Activated CD4-positive, alpha-beta T cell treated with anti-CD3 and anti-CD28 coated beads for 36 hours (primary cell): ENCODE measurements around the gene MID1. TPM values are rescaled to one million over a fixed set of nuclear protein-coding genes. Genes with fewer than 3 reads are reported as not detected.

Experiments
- ATAC-seq: fragments of 200-7000 bp; cut with Tn5 transposase; one replicate; pipeline ENCODE4 v1.10.0; 2021; ENCODE audit warnings: mild to moderate bottlenecking, moderate library complexity
- CTCF ChIA-PET: fragments of 350-600 bp; sonication (Branson Sonifier 250); formaldehyde crosslinking; loops from one replicate; lab custom pipeline; 2021; ENCODE audit warnings: antibody characterized with exemption; lab: Charles Lee
- POLR2A ChIA-PET: fragments of 350-600 bp; sonication (Branson Sonifier 250); formaldehyde crosslinking; loops from one replicate; lab custom pipeline; 2021; ENCODE audit warnings: antibody characterized with exemption, inconsistent platforms; lab: Charles Lee
- DNase-seq: peaks from one replicate; pipeline ENCODE4 v3.0.0-alpha.2; 2020
- H3K27ac Mint-ChIP-seq: one replicate; pipeline ENCODE4 v1.8.0; 2021; ENCODE audit warnings: mixed read lengths
- H3K27me3 Mint-ChIP-seq: one replicate; pipeline ENCODE4 v1.8.0; 2021; ENCODE audit warnings: mixed read lengths
- H3K36me3 Mint-ChIP-seq: one replicate; pipeline ENCODE4 v1.8.0; 2021; ENCODE audit warnings: low read depth, mixed read lengths
- H3K4me1 Mint-ChIP-seq: one replicate; pipeline ENCODE4 v1.8.0; 2021; ENCODE audit warnings: mixed read lengths
- H3K4me3 Mint-ChIP-seq: one replicate; pipeline ENCODE4 v1.8.0; 2021; ENCODE audit warnings: mild to moderate bottlenecking, moderate library complexity, mixed read lengths
- H3K9me3 Mint-ChIP-seq: one replicate; pipeline ENCODE4 v1.8.0; 2021; ENCODE audit warnings: low read depth, mixed read lengths
- intact Hi-C, 2 experiments: fragments of 100-400 bp; cut with DNase I in 1 of 2; cut with micrococcal nuclease in 1 of 2; formaldehyde crosslinking; loops; one replicate each; pipeline versions ENCODE4 v1.14.2 to v1.15.1; 2022 to 2024; cut with DNase I, micrococcal nuclease
- total RNA-seq, 2 experiments: library from RNA; stranded (reverse); gene quantifications; one replicate each; pipeline ENCODE4 v1.2.3, GENCODE V29; 2021

The MID1 gene, protein sequence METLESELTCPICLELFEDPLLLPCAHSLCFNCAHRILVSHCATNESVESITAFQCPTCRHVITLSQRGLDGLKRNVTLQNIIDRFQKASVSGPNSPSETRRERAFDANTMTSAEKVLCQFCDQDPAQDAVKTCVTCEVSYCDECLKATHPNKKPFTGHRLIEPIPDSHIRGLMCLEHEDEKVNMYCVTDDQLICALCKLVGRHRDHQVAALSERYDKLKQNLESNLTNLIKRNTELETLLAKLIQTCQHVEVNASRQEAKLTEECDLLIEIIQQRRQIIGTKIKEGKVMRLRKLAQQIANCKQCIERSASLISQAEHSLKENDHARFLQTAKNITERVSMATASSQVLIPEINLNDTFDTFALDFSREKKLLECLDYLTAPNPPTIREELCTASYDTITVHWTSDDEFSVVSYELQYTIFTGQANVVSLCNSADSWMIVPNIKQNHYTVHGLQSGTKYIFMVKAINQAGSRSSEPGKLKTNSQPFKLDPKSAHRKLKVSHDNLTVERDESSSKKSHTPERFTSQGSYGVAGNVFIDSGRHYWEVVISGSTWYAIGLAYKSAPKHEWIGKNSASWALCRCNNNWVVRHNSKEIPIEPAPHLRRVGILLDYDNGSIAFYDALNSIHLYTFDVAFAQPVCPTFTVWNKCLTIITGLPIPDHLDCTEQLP
- total RNA-seq: under 1 TPM; 0.37 to 0.43 TPM

DNA sequence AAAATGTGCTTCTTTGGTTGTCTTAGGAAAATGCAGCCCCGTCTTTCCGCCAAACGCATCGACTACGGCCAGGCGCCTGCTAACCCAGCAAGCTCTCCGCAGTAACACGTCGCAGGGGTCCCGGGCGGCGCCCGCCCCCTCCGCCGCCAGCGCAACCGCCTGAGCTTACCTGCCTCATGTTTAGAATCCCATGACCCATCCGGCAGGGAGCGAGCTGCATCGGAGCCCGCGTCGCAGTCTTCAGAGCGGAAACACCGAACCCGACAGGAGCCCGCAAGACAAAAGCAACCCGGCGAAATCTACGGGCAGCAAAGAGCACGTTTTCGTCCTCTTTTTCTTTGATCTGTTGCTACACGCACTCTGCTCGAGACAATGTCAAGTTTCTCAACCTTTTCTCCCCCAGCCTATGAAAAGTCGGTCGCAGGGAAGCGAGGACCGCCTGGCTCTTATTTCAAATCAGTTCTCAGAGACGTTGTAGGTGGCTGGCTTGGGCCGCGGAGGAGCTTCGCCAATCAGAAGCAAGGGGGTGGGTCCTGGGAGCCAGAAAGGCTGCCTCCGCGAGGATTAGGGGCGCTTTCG lies at the start of gene MID1:
TSS of gene MID1 (minus strand) at position 465 of the 579 bp plus-strand sequence. CDS start 53,038 bp downstream, outside the sequence.
- Mint-ChIP-seq H3K27me3 (peaks cover 23% of the 10 kb centered on the region), H3K36me3 (no peaks in the 10 kb centered on the region), H3K9me3 (no peaks in the 10 kb centered on the region), H3K27ac (no peak within 1 kb of the TSS), H3K4me3 (peak within 1 kb of the TSS; percentile 41), H3K4me1 (peaks cover 8% of the 10 kb centered on the region)
- intact Hi-C loops: no loop called here
- ChIA-PET CTCF (interaction anchor here (0.8 kb wide), 1 partner anchor 431 kb away, joined by 3 read pairs; no protein-coding TSS in a partner anchor), POLR2A (no interaction called here)
- ATAC-seq (no peak), DNase-seq (peak; percentile 8)

- CTCF ChIA-PET: no interaction called here
These were observed 46.8 kb upstream of the MID1 start for GRCh38 chrX:10667143-10667542.

DNA sequence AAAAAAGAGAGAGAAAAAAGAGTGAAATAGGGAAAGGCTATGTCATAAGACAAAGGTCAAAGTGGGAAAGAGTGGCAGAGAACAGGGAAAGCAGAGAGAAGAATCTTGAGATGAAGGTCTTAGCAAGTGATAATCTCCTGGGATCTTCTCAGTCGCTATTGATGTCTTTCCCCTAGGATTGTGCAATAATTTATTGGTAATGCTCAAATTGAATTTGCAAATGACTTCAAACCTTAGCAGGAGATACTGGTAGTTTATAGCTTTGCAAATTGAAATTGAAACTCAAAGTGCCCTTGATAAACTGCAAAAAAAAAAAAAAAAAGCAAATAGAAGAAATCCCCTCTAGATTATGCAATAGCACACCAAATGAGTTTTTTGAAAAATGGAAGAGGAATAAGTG lies 45.7 kb upstream of the MID1 start:
- ATAC-seq (no peak), DNase-seq (no peak)
- Mint-ChIP-seq H3K27ac (no peak overlapping the region), H3K4me1 (no peaks in the 10 kb centered on the region), H3K27me3 (no peaks in the 10 kb centered on the region), H3K4me3 (no peak overlapping the region), H3K36me3 (no peaks in the 10 kb centered on the region), H3K9me3 (no peaks in the 10 kb centered on the region)
- intact Hi-C loops: no loop called here
- ChIA-PET CTCF (no interaction called here), POLR2A (no interaction called here)

More at GRCh38 chrX:10667143-10667542, 46.8 kb upstream of the MID1 start:
- intact Hi-C loops: no loop called here
- H3K9me3 Mint-ChIP-seq: no peaks in the 10 kb centered on the region
- DNase-seq (no peak), ATAC-seq (no peak)
- no peaks in the 10 kb centered on the region for H3K4me1 Mint-ChIP-seq
- H3K4me3 Mint-ChIP-seq: no peak overlapping the region
- no peaks in the 10 kb centered on the region for H3K27me3 Mint-ChIP-seq
- H3K36me3 Mint-ChIP-seq: no peaks in the 10 kb centered on the region
- H3K27ac Mint-ChIP-seq: no peak overlapping the region
- POLR2A ChIA-PET: no interaction called here

GRCh38 chrX:10665681-10666080 lies 45.3 kb upstream of the MID1 start:
- no peak overlapping the region for H3K4me3 Mint-ChIP-seq
- no peaks in the 10 kb centered on the region for H3K27me3 Mint-ChIP-seq
- H3K36me3 Mint-ChIP-seq: no peaks in the 10 kb centered on the region
- no peaks in the 10 kb centered on the region for H3K9me3 Mint-ChIP-seq
- H3K27ac Mint-ChIP-seq: no peak overlapping the region
- ChIA-PET CTCF (no interaction called here), POLR2A (no interaction called here)
- intact Hi-C loops: no loop called here
- ATAC-seq: no peak
- no peak for DNase-seq
- H3K4me1 Mint-ChIP-seq: no peaks in the 10 kb centered on the region

DNA sequence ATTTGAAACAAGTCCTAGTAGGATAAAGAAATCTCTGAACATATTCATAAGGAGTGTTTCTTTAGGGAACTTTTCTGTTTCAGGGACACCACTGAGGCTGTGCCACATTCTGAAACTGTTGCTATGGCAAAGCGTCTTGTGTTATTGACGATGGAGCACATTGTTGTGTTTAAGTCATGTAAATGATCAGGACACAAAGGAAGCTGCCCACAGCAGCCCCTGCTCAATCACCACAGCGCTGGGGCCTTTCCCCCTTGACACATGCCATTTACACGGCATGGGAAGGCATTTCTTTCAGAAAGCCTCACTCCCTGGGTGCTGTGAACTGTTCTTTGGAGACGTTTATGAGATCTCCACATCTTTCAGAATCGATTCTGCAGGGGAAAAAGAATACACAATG lies 39.8 kb upstream of the MID1 start:
- DNase-seq (no peak), ATAC-seq (no peak)
- no peaks in the 10 kb centered on the region for H3K4me1 Mint-ChIP-seq
- no peaks in the 10 kb centered on the region for H3K36me3 Mint-ChIP-seq
- POLR2A ChIA-PET: no interaction called here
- H3K27ac Mint-ChIP-seq: no peak overlapping the region
- H3K9me3 Mint-ChIP-seq: no peaks in the 10 kb centered on the region
- intact Hi-C loops: no loop called here
- CTCF ChIA-PET: no interaction called here
- no peak overlapping the region for H3K4me3 Mint-ChIP-seq
- H3K27me3 Mint-ChIP-seq: no peaks in the 10 kb centered on the region

DNA sequence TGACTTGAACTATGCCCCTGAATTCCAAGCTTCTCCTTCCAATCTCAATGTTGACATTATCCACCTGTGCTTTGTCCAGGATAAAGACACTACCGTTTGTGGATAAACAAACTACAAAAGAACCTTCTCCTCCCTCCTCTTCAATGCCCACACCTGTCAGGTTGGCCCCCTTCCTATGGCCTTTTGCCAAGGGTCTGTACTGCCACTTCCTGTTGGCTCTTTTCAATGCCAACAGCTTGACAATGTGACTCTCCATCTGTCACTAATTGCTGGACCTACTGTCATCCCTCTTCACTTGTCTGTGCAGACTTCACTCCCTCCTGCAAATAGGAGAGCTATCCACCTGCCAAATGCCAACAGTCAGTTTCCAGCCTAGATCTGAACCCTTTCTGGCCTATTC lies 35.8 kb upstream of the MID1 start:
- H3K4me3 Mint-ChIP-seq: no peak overlapping the region
- peaks cover 8% of the 10 kb centered on the region for H3K9me3 Mint-ChIP-seq
- no peak for DNase-seq
- H3K27ac Mint-ChIP-seq: no peak overlapping the region
- no peak for ATAC-seq
- no peaks in the 10 kb centered on the region for H3K36me3 Mint-ChIP-seq
- POLR2A ChIA-PET: no interaction called here
- intact Hi-C loops: no loop called here
- CTCF ChIA-PET: no interaction called here
- no peaks in the 10 kb centered on the region for H3K4me1 Mint-ChIP-seq
- no peaks in the 10 kb centered on the region for H3K27me3 Mint-ChIP-seq

DNA sequence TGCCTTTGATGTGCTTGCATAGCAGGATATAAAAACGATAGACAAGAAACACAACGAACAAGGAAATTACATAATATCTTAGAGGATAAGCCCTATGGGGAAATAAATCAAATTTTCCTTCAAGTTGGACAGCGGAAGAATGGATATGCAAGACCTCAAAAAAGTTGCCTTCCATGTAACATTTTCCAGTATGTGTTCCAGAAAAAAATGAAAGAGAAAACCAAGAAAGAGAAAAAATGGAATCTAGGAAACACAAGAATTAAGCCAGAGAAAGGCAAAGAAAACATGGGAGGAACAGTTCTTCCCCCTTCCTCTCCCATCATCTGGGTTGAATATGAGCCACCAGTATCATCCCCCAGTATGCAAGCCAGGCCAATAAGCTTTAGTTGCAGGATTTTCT lies 34.6 kb upstream of the MID1 start:
- Mint-ChIP-seq H3K9me3 (peaks cover 8% of the 10 kb centered on the region), H3K36me3 (no peaks in the 10 kb centered on the region), H3K4me1 (no peaks in the 10 kb centered on the region), H3K4me3 (no peak overlapping the region), H3K27ac (no peak overlapping the region), H3K27me3 (no peaks in the 10 kb centered on the region)
- ATAC-seq: no peak
- no peak for DNase-seq
- POLR2A ChIA-PET: no interaction called here
- CTCF ChIA-PET: no interaction called here
- intact Hi-C loops: no loop called here

DNA sequence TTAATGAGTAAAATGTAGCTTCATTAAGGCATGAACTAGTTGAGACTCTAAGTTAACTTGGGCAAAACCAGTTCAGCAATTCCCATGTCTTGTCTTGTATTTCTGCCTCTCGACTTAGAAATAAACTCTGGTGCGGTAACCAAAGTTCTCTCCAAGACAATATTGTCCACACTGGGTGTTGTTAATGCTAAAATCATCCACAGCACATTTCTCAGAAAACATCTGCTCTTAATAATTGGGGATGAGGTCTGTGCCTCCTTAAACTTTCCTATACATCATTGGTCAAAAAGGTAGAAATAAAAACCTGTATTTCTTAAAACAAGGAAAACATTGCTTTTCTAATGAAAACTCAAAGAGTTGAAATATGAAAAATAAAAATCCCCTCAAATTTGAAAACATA lies 32.9 kb upstream of the MID1 start:
- intact Hi-C loops: no loop called here
- H3K4me1 Mint-ChIP-seq: no peaks in the 10 kb centered on the region
- peaks cover 8% of the 10 kb centered on the region for H3K9me3 Mint-ChIP-seq
- H3K4me3 Mint-ChIP-seq: no peak overlapping the region
- no peak overlapping the region for H3K27ac Mint-ChIP-seq
- no peaks in the 10 kb centered on the region for H3K36me3 Mint-ChIP-seq
- CTCF ChIA-PET: no interaction called here
- H3K27me3 Mint-ChIP-seq: no peaks in the 10 kb centered on the region
- DNase-seq (no peak), ATAC-seq (no peak)
- POLR2A ChIA-PET: no interaction called here

GRCh38 chrX:10649265-10649664 lies 28.9 kb upstream of the MID1 start:
- ChIA-PET POLR2A (no interaction called here), CTCF (no interaction called here)
- Mint-ChIP-seq H3K4me1 (no peaks in the 10 kb centered on the region), H3K27ac (no peak overlapping the region), H3K9me3 (peaks cover 5% of the 10 kb centered on the region), H3K27me3 (no peaks in the 10 kb centered on the region), H3K4me3 (no peak overlapping the region), H3K36me3 (no peaks in the 10 kb centered on the region)
- ATAC-seq: no peak
- DNase-seq: no peak
- intact Hi-C loops: no loop called here

GRCh38 chrX:10648614-10649013 lies 28.2 kb upstream of the MID1 start:
- H3K27ac Mint-ChIP-seq: no peak overlapping the region
- no peaks in the 10 kb centered on the region for H3K27me3 Mint-ChIP-seq
- no peaks in the 10 kb centered on the region for H3K36me3 Mint-ChIP-seq
- ATAC-seq: no peak
- CTCF ChIA-PET: no interaction called here
- intact Hi-C loops: no loop called here
- no peak overlapping the region for H3K4me3 Mint-ChIP-seq
- no peaks in the 10 kb centered on the region for H3K4me1 Mint-ChIP-seq
- POLR2A ChIA-PET: no interaction called here
- peaks cover 5% of the 10 kb centered on the region for H3K9me3 Mint-ChIP-seq
- no peak for DNase-seq

DNA sequence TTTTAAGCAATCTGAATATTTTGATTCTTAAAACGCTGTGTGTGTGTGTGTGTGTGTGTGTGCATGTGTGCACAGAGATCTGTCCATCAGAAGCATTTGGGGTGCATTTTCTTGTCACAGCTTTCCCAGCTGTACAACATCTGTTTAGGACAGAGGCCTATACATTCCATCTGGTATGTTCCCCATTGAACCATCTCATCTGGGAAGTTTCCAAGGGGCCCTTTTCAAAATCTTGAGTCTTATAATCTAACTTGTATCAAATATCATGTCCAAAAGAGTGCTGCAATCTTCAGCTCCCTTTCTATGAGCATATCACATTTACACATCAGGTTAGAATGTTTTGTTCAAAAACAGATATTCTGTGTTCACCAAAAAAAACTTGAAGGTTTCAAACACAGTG lies 16.5 kb upstream of the MID1 start:
- no peak for DNase-seq
- CTCF ChIA-PET: no interaction called here
- H3K4me1 Mint-ChIP-seq: no peaks in the 10 kb centered on the region
- intact Hi-C loops: no loop called here
- H3K27me3 Mint-ChIP-seq: no peaks in the 10 kb centered on the region
- POLR2A ChIA-PET: no interaction called here
- no peak overlapping the region for H3K4me3 Mint-ChIP-seq
- no peaks in the 10 kb centered on the region for H3K36me3 Mint-ChIP-seq
- H3K27ac Mint-ChIP-seq: no peak overlapping the region
- no peak for ATAC-seq
- H3K9me3 Mint-ChIP-seq: peaks cover 5% of the 10 kb centered on the region

- H3K4me3 Mint-ChIP-seq: no peak overlapping the region
These were observed 16.0 kb upstream of the MID1 start for GRCh38 chrX:10636337-10636736.

More at GRCh38 chrX:10636337-10636736, 16.0 kb upstream of the MID1 start:
- H3K27ac Mint-ChIP-seq: no peak overlapping the region
- intact Hi-C loops: no loop called here
- no peak for DNase-seq
- H3K36me3 Mint-ChIP-seq: no peaks in the 10 kb centered on the region
- ChIA-PET POLR2A (no interaction called here), CTCF (no interaction called here)
- H3K4me1 Mint-ChIP-seq: no peaks in the 10 kb centered on the region
- H3K9me3 Mint-ChIP-seq: peaks cover 5% of the 10 kb centered on the region
- no peaks in the 10 kb centered on the region for H3K27me3 Mint-ChIP-seq
- no peak for ATAC-seq
